22Rv1 (cell line): ENCODE results near the gene RACGAP1.

Experiments
- ZFX ChIP-seq: fragments of 450-650 bp; IDR thresholded peaks from 2 replicates; pipeline ENCODE4 v1.6.1; 2017; ENCODE audit warnings: antibody characterized with exemption, borderline replicate concordance
- TF ChIP-seq, protein P1 (sequence below): fragments of 450-650 bp; IDR thresholded peaks from 2 replicates; pipeline ENCODE4 v1.5.1; 2017; ENCODE audit warnings: mild to moderate bottlenecking

GRCh38 chr12:50051101-50051806, 26.0 kb upstream of the RACGAP1 start:
- TF ChIP-seq, protein P1, sequence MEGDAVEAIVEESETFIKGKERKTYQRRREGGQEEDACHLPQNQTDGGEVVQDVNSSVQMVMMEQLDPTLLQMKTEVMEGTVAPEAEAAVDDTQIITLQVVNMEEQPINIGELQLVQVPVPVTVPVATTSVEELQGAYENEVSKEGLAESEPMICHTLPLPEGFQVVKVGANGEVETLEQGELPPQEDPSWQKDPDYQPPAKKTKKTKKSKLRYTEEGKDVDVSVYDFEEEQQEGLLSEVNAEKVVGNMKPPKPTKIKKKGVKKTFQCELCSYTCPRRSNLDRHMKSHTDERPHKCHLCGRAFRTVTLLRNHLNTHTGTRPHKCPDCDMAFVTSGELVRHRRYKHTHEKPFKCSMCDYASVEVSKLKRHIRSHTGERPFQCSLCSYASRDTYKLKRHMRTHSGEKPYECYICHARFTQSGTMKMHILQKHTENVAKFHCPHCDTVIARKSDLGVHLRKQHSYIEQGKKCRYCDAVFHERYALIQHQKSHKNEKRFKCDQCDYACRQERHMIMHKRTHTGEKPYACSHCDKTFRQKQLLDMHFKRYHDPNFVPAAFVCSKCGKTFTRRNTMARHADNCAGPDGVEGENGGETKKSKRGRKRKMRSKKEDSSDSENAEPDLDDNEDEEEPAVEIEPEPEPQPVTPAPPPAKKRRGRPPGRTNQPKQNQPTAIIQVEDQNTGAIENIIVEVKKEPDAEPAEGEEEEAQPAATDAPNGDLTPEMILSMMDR: no peak
- no peak for TF ChIP-seq ZFX
